K562 (cell line): ENCODE data around the gene BRINP2. TPM values are rescaled to one million over a fixed set of nuclear protein-coding genes. Genes with fewer than 3 reads are reported as not detected.

ENCODE experiments used
- ATAC-seq: fragments of 200-7000 bp; cut with Tn5 transposase; 3 replicates; pipeline ENCODE4 v1.9.1; 2020; ENCODE audit warnings: moderate library complexity
- BruUV-seq: library from RNA; stranded (reverse); fragments of 400-500 nt; replicated peaks from 2 replicates; lab custom pipeline; 2021; lab: Mats Ljungman, UMichigan
- CTCF ChIA-PET: fragments of 300-600 bp; formaldehyde crosslinking; extraction: SDS; loops from one replicate; lab custom pipeline; 2021; ENCODE audit warnings: low intra/inter-chr PET ratio; lab: Yijun Ruan, JAX
- POLR2A ChIA-PET: fragments of 300-600, 350-650 bp; sonication (Branson Sonifier 250); formaldehyde crosslinking; extraction: SDS; loops from one replicate; lab custom pipeline; 2021; ENCODE audit warnings: antibody characterized with exemption, inconsistent platforms; lab: Yijun Ruan, JAX
- DNase-seq, 4 experiments: peaks; one replicate each; pipeline versions ENCODE4 v3.0.0 to v3.0.0-alpha.2; 2011 to 2018; ENCODE audit warnings: low spot score in 3 of 4, mixed read lengths in 3 of 4; ENCODE audit errors: extremely low read depth in 1 of 4
- FAIRE-seq: peaks from 2 replicates; lab custom pipeline; 2011; peaks lifted over from hg19 to GRCh38; lab: Jason Lieb, UNC
- H2AFZ ChIP-seq: 2 replicates; pipeline ENCODE4 v1.6.0; 2011; ENCODE audit warnings: low read depth, low read length, control low read depth, inconsistent platforms
- H3K27ac ChIP-seq: fragments of 200-600 bp; 3 replicates; pipeline ENCODE4 v1.8.0; 2011; ENCODE audit warnings: low read depth, mild to moderate bottlenecking, control low read depth, inconsistent platforms, low read length, moderate library complexity, mixed read lengths; ENCODE audit errors: extremely low read depth
- H3K27me3 ChIP-seq, 2 experiments: fragments of 300-600 bp in 1 of 2; 2 replicates in 1 of 2; 3 replicates in 1 of 2; pipeline versions ENCODE4 v1.6.0 to v1.8.0; 2011; ENCODE audit warnings: inconsistent platforms in 2 of 2, low read length in 2 of 2, mild to moderate bottlenecking in 1 of 2, mixed read lengths in 1 of 2, moderate library complexity in 1 of 2; ENCODE audit not compliant: control insufficient read depth in 2 of 2, insufficient read depth in 2 of 2
- H3K36me3 ChIP-seq: fragments of 300-600 bp; 3 replicates; pipeline ENCODE4 v1.8.0; 2011; ENCODE audit warnings: mild to moderate bottlenecking, low read length, inconsistent platforms; ENCODE audit not compliant: control insufficient read depth, insufficient read depth
- H3K4me1 ChIP-seq, 2 experiments: fragments of 200-600 bp in 1 of 2; replicated peaks in 1 of 2; 2 replicates in 1 of 2; 3 replicates in 1 of 2; pipeline versions ENCODE4 v1.5.1 to v1.8.0; 2011; ENCODE audit warnings: inconsistent platforms in 2 of 2, low read length in 2 of 2, mild to moderate bottlenecking in 1 of 2, mixed read lengths in 1 of 2, moderate library complexity in 1 of 2; ENCODE audit not compliant: control insufficient read depth in 2 of 2, insufficient read depth in 2 of 2
- H3K4me2 ChIP-seq: 2 replicates; pipeline ENCODE4 v1.6.1; 2011; ENCODE audit warnings: low read length, control low read depth, inconsistent platforms, mixed read lengths; ENCODE audit not compliant: insufficient read depth
- H3K4me3 ChIP-seq: fragments of 200-600 bp; sonication (generic), shearing (Covaris generic); 2 replicates; pipeline ENCODE4 v1.5.1; 2016; ENCODE audit warnings: control low read depth, inconsistent platforms
- H3K79me2 ChIP-seq: fragments of 200-600 bp; 3 replicates; pipeline ENCODE4 v1.8.0; 2011; ENCODE audit warnings: low read length, inconsistent platforms; ENCODE audit not compliant: control insufficient read depth, insufficient read depth
- H3K9ac ChIP-seq, 2 experiments: 2 replicates each; pipeline versions ENCODE4 v1.6.0 to v1.6.1; 2011; ENCODE audit warnings: low read depth in 2 of 2, low read length in 2 of 2, control low read depth in 1 of 2, inconsistent platforms in 1 of 2, mild to moderate bottlenecking in 1 of 2, mixed read lengths in 1 of 2; ENCODE audit not compliant: insufficient read depth in 1 of 2
- H3K9me1 ChIP-seq: one replicate; pipeline ENCODE4 v1.6.0; 2011; ENCODE audit warnings: inconsistent platforms, mild to moderate bottlenecking, low read length, moderate library complexity; ENCODE audit not compliant: control insufficient read depth, insufficient read depth
- H3K9me3 ChIP-seq: replicated peaks from 2 replicates; pipeline ENCODE4 v1.5.1; 2011; ENCODE audit warnings: low read depth, low read length, inconsistent platforms; ENCODE audit not compliant: control insufficient read depth, insufficient read depth
- H4K20me1 ChIP-seq: replicated peaks from 2 replicates; pipeline ENCODE4 v1.6.1; 2011; ENCODE audit warnings: low read length, inconsistent platforms, mixed read lengths; ENCODE audit not compliant: control insufficient read depth, insufficient read depth
- BMI1 ChIP-seq: fragments of 150-350 bp; IDR thresholded peaks from 2 replicates; pipeline ENCODE4 v1.6.1; 2014; ENCODE audit warnings: low read length
- EP400 ChIP-seq: fragments of 450-650 bp; IDR thresholded peaks from 2 replicates; pipeline ENCODE4 v1.6.1; 2017; ENCODE audit warnings: antibody characterized with exemption, mild to moderate bottlenecking, moderate library complexity
- HDAC8 ChIP-seq: fragments of 450-650 bp; IDR thresholded peaks from 2 replicates; pipeline ENCODE4 v1.6.1; 2016; ENCODE audit warnings: mild to moderate bottlenecking, missing genetic modification characterization, moderate library complexity, missing compliant biosample characterization
- HLTF ChIP-seq: fragments of 450-650 bp; IDR thresholded peaks from 2 replicates; pipeline ENCODE4 v1.6.1; 2016
- ILK ChIP-seq: fragments of 450-650 bp; IDR thresholded peaks from 2 replicates; pipeline ENCODE4 v1.6.1; 2016; ENCODE audit warnings: missing genetic modification characterization, low read depth, mild to moderate bottlenecking, missing compliant biosample characterization, moderate library complexity, borderline replicate concordance
- MYC ChIP-seq, 2 experiments: fragments of 250-450 bp in 1 of 2; sonication (Bioruptor Pico) in 1 of 2; IDR thresholded peaks; 2 replicates each; pipeline versions ENCODE4 v1.5.1 to v1.6.1; 2012 to 2021; ENCODE audit warnings: low read depth in 2 of 2, borderline replicate concordance in 1 of 2, improper control_type of control experiment in 1 of 2, low read length in 1 of 2, mild to moderate bottlenecking in 1 of 2, moderate library complexity in 1 of 2
- TGIF2 ChIP-seq: sonication (generic); formaldehyde crosslinking; IDR thresholded peaks from 2 replicates; pipeline ENCODE4 v1.8.1; 2022; ENCODE audit warnings: mild to moderate bottlenecking, missing genetic modification reagents, moderate library complexity
- TOE1 ChIP-seq, 2 experiments: fragments of 450-650 bp in 1 of 2; sonication (generic) in 1 of 2; formaldehyde crosslinking in 1 of 2; IDR thresholded peaks; 2 replicates each; pipeline versions ENCODE4 v1.7.1 to v1.8.0; 2016 to 2022; ENCODE audit warnings: borderline replicate concordance in 2 of 2, mild to moderate bottlenecking in 2 of 2, antibody characterized with exemption in 1 of 2, inconsistent platforms in 1 of 2, low read depth in 1 of 2, missing genetic modification reagents in 1 of 2, moderate library complexity in 1 of 2
- ZC3H8 ChIP-seq: fragments of 450-650 bp; IDR thresholded peaks from 2 replicates; pipeline ENCODE4 v1.6.1; 2017
- ZNF277 ChIP-seq: fragments of 250-450 bp; sonication (Bioruptor Pico); IDR thresholded peaks from 2 replicates; pipeline ENCODE4 v1.8.0; 2022; ENCODE audit warnings: inconsistent platforms, mild to moderate bottlenecking, moderate library complexity, borderline replicate concordance
- WGBS: fragments of 100-300 bp; shearing (Covaris generic); methylation state at CpG from one replicate; pipeline ENCODE4 v1.1.6; 2016; ENCODE audit warnings: low coverage, mixed read lengths; ENCODE audit not compliant: insufficient coverage; ENCODE audit errors: missing lambda C conversion rate; 5-methylcytosine and 5-hydroxymethylcytosine counted together
- in situ Hi-C: fragments of 300-500 bp; cut with MboI; formaldehyde crosslinking; loops from 4 replicates; pipeline ENCODE4 v1.15.0; 2018; ENCODE audit warnings: inconsistent platforms, mixed read lengths
- intact Hi-C: fragments of 100-400 bp; cut with micrococcal nuclease; formaldehyde crosslinking; loops from 2 replicates; pipeline ENCODE4 v1.14.2; 2022
- polyA plus RNA-seq, 8 experiments: library from polyadenylated mRNA; depleted of rRNA in 4 of 8; stranded (reverse) in 5 of 8; unstranded in 3 of 8; fragments of >200 nt; fragmentation: Nextera tagmentation in 2 of 8; fragmentation: Illumina TruSeq in 1 of 8; extraction: Ambion mirVana in 2 of 8; extraction: Trizol in 1 of 8; gene quantifications; 2 replicates each; pipeline versions ENCODE4 v1.2.1 to v1.2.3, GENCODE V29; 2011 to 2014; ENCODE audit warnings: inconsistent platforms in 1 of 8, missing spikeins in 1 of 8
- total RNA-seq, 7 experiments: library from RNA; depleted of rRNA in 6 of 7; stranded (reverse); fragments of >200 nt in 6 of 7; fragmentation: Illumina TruSeq in 2 of 7; extraction: Trizol in 2 of 7; gene quantifications; 2 replicates each; pipeline versions ENCODE4 v1.2.1 to v1.2.3, GENCODE V29; 2011 to 2021; ENCODE audit warnings: low replicate concordance in 1 of 7

BRINP2 gene
- total and polyA plus RNA-seq, 9 of the 15 experiments (the other 6 are each of a cell fraction or from before 2014, with no cell fraction given): not detected

GRCh38 chr1:177239792-177240191, 69.0 kb downstream of the BRINP2 start:
- intact Hi-C loops (no loop called here), in situ Hi-C loops (no loop called here)
- Histone ChIP-seq H3K4me2 (no peak overlapping the region), H3K4me3 (no peak overlapping the region), H2AFZ (no peak overlapping the region), H3K79me2 (no peaks in the 10 kb centered on the region), H3K9ac (no peak overlapping the region), H4K20me1 (no peaks in the 10 kb centered on the region), H3K9me3 (no peaks in the 10 kb centered on the region; the same call in 1 of the 2 replicates), H3K27me3 (no peaks in the 10 kb centered on the region), H3K27ac (no peak overlapping the region), H3K4me1 (no peaks in the 10 kb centered on the region), H3K36me3 (no peaks in the 10 kb centered on the region), H3K9me1 (no peaks in the 10 kb centered on the region)
- WGBS: 3% methylated on average over 2 of the region's 2 CpGs
- POLR2A ChIA-PET: interaction anchor here (0.6 kb wide), 1 partner anchor 14 kb away, joined by 3 read pairs; no protein-coding TSS in a partner anchor
- ATAC-seq (no peak), FAIRE-seq (no peak), DNase-seq (no peak)
- CTCF ChIA-PET: no interaction called here
- BruUV-seq: no TSS peak
- TF ChIP-seq ILK (no peak), MYC (IDR thresholded peaks at IDR 0.05; ENCODE audit: low read depth, low read length) (no peak), MYC (CRISPR knock-in tag; IDR thresholded peaks at IDR 0.05; ENCODE audit: borderline replicate concordance, low read depth) (no peak), EP400 (no peak), TOE1 (IDR thresholded peaks at IDR 0.05; ENCODE audit: borderline replicate concordance) (no peak), TOE1 (CRISPR knock-in tag; IDR thresholded peaks at IDR 0.05; ENCODE audit: borderline replicate concordance, low read depth) (no peak), ZC3H8 (no peak), HLTF (no peak), ZNF277 (no peak), HDAC8 (tag) (no peak), BMI1 (no peak), TGIF2 (no peak)
